Loucy (cell line): Measurements from ENCODE around the gene ACTL6B.

Source experiments
- H2AFZ ChIP-seq: fragments of 200-600 bp; sonication (generic); 2 replicates; pipeline ENCODE4 v1.6.0; 2016; ENCODE audit warnings: antibody characterized with exemption, mild to moderate bottlenecking, low read length, moderate library complexity
- H3F3A ChIP-seq: fragments of 200-600 bp; 2 replicates; pipeline ENCODE4 v1.6.0; 2016; ENCODE audit warnings: antibody characterized with exemption, low read depth, mild to moderate bottlenecking
- H3K27me3 ChIP-seq: fragments of 200-600 bp; sonication (generic); 2 replicates; pipeline ENCODE4 v1.6.1; 2014; ENCODE audit warnings: low read length, mild to moderate bottlenecking; ENCODE audit not compliant: insufficient read depth, poor library complexity, severe bottlenecking
- H3K36me3 ChIP-seq: fragments of 200-600 bp; sonication (generic); 2 replicates; pipeline ENCODE4 v1.6.1; 2016; ENCODE audit warnings: low read length; ENCODE audit not compliant: insufficient read depth
- H3K4me1 ChIP-seq: fragments of 200-600 bp; sonication (generic); 2 replicates; pipeline ENCODE4 v1.5.1; 2014; ENCODE audit warnings: low read length, mild to moderate bottlenecking; ENCODE audit not compliant: insufficient read depth, poor library complexity, severe bottlenecking
- H3K4me2 ChIP-seq: fragments of 200-600 bp; sonication (generic); 2 replicates; pipeline ENCODE4 v1.6.0; 2014; ENCODE audit warnings: antibody characterized with exemption, low read length, low read depth, mild to moderate bottlenecking; ENCODE audit not compliant: poor library complexity, severe bottlenecking
- H3K4me3 ChIP-seq: fragments of 200-600 bp; sonication (generic); 2 replicates; pipeline ENCODE4 v1.5.1; 2014; ENCODE audit warnings: low read length, mild to moderate bottlenecking, mixed read lengths; ENCODE audit not compliant: poor library complexity, severe bottlenecking
- H3K79me2 ChIP-seq: fragments of 200-600 bp; sonication (generic); 2 replicates; pipeline ENCODE4 v1.6.1; 2014; ENCODE audit warnings: low read length; ENCODE audit not compliant: insufficient read depth
- H3K9ac ChIP-seq: fragments of 200-600 bp; sonication (generic); 2 replicates; pipeline ENCODE4 v1.6.0; 2014; ENCODE audit warnings: mild to moderate bottlenecking, low read depth, low read length, moderate library complexity; ENCODE audit not compliant: poor library complexity, severe bottlenecking
- H3K9me2 ChIP-seq: fragments of 200-600 bp; sonication (generic); replicated peaks from 2 replicates; pipeline ENCODE4 v1.6.1; 2016; ENCODE audit warnings: low read depth, low read length, mixed read lengths
- H3K9me3 ChIP-seq: fragments of 200-600 bp; sonication (generic); 2 replicates; pipeline ENCODE4 v1.6.1; 2014; ENCODE audit warnings: mild to moderate bottlenecking, antibody characterized with exemption, low read length, low read depth; ENCODE audit not compliant: insufficient read depth
- H4K20me1 ChIP-seq: fragments of 200-600 bp; sonication (generic); 2 replicates; pipeline ENCODE4 v1.6.0; 2014; ENCODE audit warnings: antibody characterized with exemption, low read length, mild to moderate bottlenecking; ENCODE audit not compliant: insufficient read depth, poor library complexity, severe bottlenecking
- EZH2phosphoT487 ChIP-seq: fragments of 200-600 bp; IDR thresholded peaks from 2 replicates; pipeline ENCODE4 v1.6.1; 2018; ENCODE audit warnings: antibody characterized with exemption, mild to moderate bottlenecking, moderate library complexity, borderline replicate concordance
- TF ChIP-seq, protein P1 (sequence below): fragments of 200-600 bp; sonication (generic); conservative IDR thresholded peaks from 2 replicates; pipeline ENCODE4 v1.5.1; 2014; ENCODE audit warnings: mild to moderate bottlenecking, antibody characterized with exemption, low read length

Gene ACTL6B

DNA sequence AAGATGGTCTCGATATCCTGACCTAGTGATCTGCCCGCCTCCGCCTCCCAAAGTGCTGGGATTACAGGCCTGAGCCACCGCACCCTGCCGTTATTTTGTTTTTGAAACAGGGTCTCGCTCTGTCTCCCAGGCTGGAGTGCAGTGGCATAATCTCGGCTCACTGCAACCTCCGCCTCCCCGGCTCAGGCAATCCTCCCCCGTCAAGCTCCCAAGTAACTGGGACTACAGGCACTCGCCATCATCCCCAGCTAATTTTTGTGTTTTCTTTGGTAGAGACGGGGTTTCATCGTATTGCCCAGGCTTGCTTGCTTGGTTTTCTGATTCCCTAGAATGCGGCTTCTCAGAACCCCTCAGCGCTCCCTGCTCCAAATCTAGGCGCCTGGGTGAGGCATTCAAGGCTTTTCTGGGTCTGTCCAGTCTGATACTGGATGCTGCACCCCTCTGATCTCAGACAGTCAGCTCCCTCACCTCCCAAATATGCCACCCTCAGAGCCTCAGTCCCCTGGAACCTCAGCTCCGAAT lies 16.2 kb downstream of the ACTL6B start:
- Histone ChIP-seq H4K20me1 (no peaks in the 10 kb centered on the region), H3K4me2 (no peak overlapping the region), H3K36me3 (no peaks in the 10 kb centered on the region), H3K9me3 (no peaks in the 10 kb centered on the region), H2AFZ (no peak overlapping the region), H3K4me1 (no peaks in the 10 kb centered on the region), H3K27me3 (no peaks in the 10 kb centered on the region), H3K9ac (no peak overlapping the region), H3K9me2 (no peaks in the 10 kb centered on the region), H3K4me3 (no peak overlapping the region), H3F3A (no peaks in the 10 kb centered on the region), H3K79me2 (no peaks in the 10 kb centered on the region)
- TF ChIP-seq EZH2phosphoT487 = no peak
- TF ChIP-seq, protein P1, sequence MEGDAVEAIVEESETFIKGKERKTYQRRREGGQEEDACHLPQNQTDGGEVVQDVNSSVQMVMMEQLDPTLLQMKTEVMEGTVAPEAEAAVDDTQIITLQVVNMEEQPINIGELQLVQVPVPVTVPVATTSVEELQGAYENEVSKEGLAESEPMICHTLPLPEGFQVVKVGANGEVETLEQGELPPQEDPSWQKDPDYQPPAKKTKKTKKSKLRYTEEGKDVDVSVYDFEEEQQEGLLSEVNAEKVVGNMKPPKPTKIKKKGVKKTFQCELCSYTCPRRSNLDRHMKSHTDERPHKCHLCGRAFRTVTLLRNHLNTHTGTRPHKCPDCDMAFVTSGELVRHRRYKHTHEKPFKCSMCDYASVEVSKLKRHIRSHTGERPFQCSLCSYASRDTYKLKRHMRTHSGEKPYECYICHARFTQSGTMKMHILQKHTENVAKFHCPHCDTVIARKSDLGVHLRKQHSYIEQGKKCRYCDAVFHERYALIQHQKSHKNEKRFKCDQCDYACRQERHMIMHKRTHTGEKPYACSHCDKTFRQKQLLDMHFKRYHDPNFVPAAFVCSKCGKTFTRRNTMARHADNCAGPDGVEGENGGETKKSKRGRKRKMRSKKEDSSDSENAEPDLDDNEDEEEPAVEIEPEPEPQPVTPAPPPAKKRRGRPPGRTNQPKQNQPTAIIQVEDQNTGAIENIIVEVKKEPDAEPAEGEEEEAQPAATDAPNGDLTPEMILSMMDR = no peak

DNA sequence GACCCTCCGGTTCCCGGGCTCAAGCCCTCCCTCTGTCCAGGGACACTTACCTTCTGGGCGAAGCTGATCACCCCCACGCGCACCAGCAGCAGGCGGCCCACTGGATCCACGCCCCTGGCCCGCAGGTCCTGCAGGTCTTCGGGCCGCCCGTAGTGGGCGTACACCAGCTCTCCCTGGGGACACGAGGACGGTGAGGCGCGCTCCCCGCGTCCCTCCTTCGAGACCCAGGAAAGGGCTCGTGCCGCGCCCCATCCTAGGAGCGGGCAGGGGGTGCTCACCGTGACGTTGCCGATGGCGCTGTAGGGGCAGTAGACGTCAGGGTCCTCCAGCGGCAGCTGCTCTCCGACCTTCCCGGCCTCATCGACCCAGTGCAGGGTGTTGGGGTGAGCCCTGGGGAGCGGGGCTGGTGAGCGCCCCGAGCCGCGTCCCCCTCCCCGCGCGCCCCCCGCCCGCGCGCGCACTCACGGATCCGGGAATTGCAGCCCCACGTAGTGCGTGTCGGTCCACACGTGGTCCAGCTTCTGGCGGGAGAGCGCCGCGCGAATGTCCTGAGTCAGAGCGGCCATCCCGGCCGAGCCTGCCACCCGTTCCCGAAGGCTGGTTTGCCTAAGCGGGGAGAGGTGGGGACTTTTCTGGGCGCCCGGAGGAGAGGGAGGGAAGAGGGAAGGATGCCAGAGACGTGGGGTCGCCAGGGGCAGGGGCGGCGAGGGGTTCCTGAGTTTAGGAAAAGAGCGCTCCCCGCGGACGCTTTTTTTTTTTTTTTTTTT lies 23.1 kb downstream of the ACTL6B start:
- Histone ChIP-seq H3K4me2 (peak overlapping the region; percentile 51), H3K4me3 (peak overlapping the region; percentile 78), H3K9ac (peak overlapping the region; percentile 77), H3K27me3 (no peaks in the 10 kb centered on the region), H3K4me1 (peaks cover 8% of the 10 kb centered on the region), H4K20me1 (no peaks in the 10 kb centered on the region), H3K36me3 (no peaks in the 10 kb centered on the region), H3K9me3 (no peaks in the 10 kb centered on the region), H2AFZ (peak overlapping the region; percentile 90), H3K79me2 (no peaks in the 10 kb centered on the region), H3K9me2 (no peaks in the 10 kb centered on the region), H3F3A (no peaks in the 10 kb centered on the region; the same call in 1 of the 2 replicates)
- TF ChIP-seq, protein P1 = peak; percentile 39
- TF ChIP-seq EZH2phosphoT487 = no peak

DNA sequence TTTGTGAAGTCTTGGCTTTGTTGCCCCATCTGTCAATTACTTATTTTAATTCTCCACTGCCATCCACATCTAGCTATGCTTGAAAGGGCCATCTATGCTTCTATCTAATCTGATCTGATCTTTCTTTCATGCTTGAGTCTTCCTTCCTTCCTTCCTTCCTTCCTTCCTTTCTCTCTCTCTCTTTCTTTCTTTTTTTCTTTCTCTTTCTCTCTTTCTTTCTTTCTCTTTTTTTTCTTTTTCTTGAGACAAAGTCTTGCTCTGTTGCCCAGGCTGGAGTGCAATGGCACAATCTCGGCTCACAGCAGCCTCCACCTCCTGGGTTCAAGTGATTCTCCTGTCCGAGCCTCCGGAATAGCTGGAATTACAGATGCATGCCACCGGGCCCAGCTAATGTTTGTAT lies 26.2 kb downstream of the ACTL6B start:
- H3K9me3 ChIP-seq = no peaks in the 10 kb centered on the region
- no peaks in the 10 kb centered on the region for H3K9me2 ChIP-seq
- H3K9ac ChIP-seq = no peak overlapping the region
- no peaks in the 10 kb centered on the region for H3K36me3 ChIP-seq
- no peaks in the 10 kb centered on the region; the same call in 1 of the 2 replicates for H3F3A ChIP-seq
- peaks cover 8% of the 10 kb centered on the region; the same call in 1 of the 2 replicates for H3K79me2 ChIP-seq
- TF ChIP-seq, protein P1 = no peak
- TF ChIP-seq EZH2phosphoT487 = no peak
- H3K4me1 ChIP-seq = peaks cover 21% of the 10 kb centered on the region
- H3K4me2 ChIP-seq = no peak overlapping the region
- H4K20me1 ChIP-seq = no peaks in the 10 kb centered on the region
- no peak overlapping the region for H2AFZ ChIP-seq
- H3K4me3 ChIP-seq = no peak overlapping the region
- H3K27me3 ChIP-seq = no peaks in the 10 kb centered on the region
